Adrenal gland (tissue), 12 donors: ENCODE measurements around the gene CBR3. TPM values are rescaled to one million over a fixed set of nuclear protein-coding genes. Genes with fewer than 3 reads are reported as not detected.

ENCODE experiments used
- DNase-seq, 7 donors: peaks; one replicate each; pipeline ENCODE4 v3.0.0-alpha.2; 2019 to 2020
- H3K27ac ChIP-seq, 5 donors: fragments of 200-600 bp; sonication (generic) in 4 of 5; 1 replicate in 3 of 5; 2 replicates in 2 of 5; pipeline versions ENCODE4 v1.5.1 to v1.8.0; 2016 to 2020; ENCODE audit warnings: mild to moderate bottlenecking in 1 of 5
- H3K27me3 ChIP-seq: fragments of 200-600 bp; 2 replicates; pipeline ENCODE4 v1.8.0; 2021
- H3K36me3 ChIP-seq, 2 donors: fragments of 200-600 bp; replicated peaks in 1 of 2; 1 replicate in 1 of 2; 2 replicates in 1 of 2; pipeline versions ENCODE4 v1.5.1 to v1.8.0; 2018 to 2022
- H3K4me1 ChIP-seq, 2 donors: fragments of 200-600 bp; replicated peaks in 1 of 2; 1 replicate in 1 of 2; 2 replicates in 1 of 2; pipeline versions ENCODE4 v1.5.1 to v1.8.0; 2018 to 2021
- H3K4me3 ChIP-seq, 4 donors: fragments of 200-600 bp; sonication (generic) in 3 of 4; one replicate each; pipeline ENCODE4 v1.5.1; 2016 to 2018
- H3K9me3 ChIP-seq, 3 donors: fragments of 200-600 bp; sonication (generic) in 1 of 3; replicated peaks in 1 of 3; 1 replicate in 2 of 3; 2 replicates in 1 of 3; pipeline versions ENCODE4 v1.5.1 to v1.8.0; 2016 to 2021
- POLR2A ChIP-seq, 2 donors: fragments of 450-650 bp; IDR thresholded peaks; one replicate each; pipeline ENCODE4 v1.6.1; 2017; ENCODE audit warnings: antibody characterized with exemption in 2 of 2, mild to moderate bottlenecking in 2 of 2, moderate library complexity in 1 of 2
- WGBS, 4 donors: extraction: QIAGEN DNeasy Blood & Tissue Kit in 2 of 4; methylation state at CpG; one replicate each; pipeline versions ENCODE4 v1.1.5 to v1.1.7; 2013 to 2017; 5-methylcytosine and 5-hydroxymethylcytosine counted together
- intact Hi-C, 2 donors: fragments of 100-400 bp; cut with DNase I; formaldehyde crosslinking; loops; one replicate each; pipeline versions ENCODE4 v1.14.1 to v1.15.0; 2022 to 2023
- polyA plus RNA-seq, 3 donors: library from polyadenylated mRNA; stranded (reverse); fragments of 200-250 nt in 2 of 3; fragments of 350-450 nt in 1 of 3; fragmentation: Illumina TruSeq in 1 of 3; extraction: RNeasy Lipid Tissue Mini Kit (QIAGEN cat#74804) in 1 of 3; gene quantifications; one replicate each; pipeline ENCODE4 v1.2.3, GENCODE V29; 2013 to 2014
- total RNA-seq, 9 donors: library from RNA; depleted of rRNA in 4 of 9; stranded (reverse); fragments of >200 nt in 4 of 9; fragments of 120-200 nt in 1 of 9; fragmentation: NEBNext Ultra II Directional in 1 of 9; extraction: Animal tissue kit (Norgen Biotek cat#: 25700) in 1 of 9; gene quantifications; one replicate each; pipeline versions ENCODE4 v1.1.0 to v1.2.4, GENCODE V29; 2013 to 2023
- TF ChIP-seq, protein P1 (sequence below), 6 experiments: fragments of 450-650 bp in 4 of 6; fragments of 200-600 bp in 2 of 6; sonication (generic) in 1 of 6; IDR thresholded peaks; 1 replicate in 5 of 6; 2 replicates in 1 of 6; pipeline versions ENCODE4 v1.5.1 to v1.8.0; 2016 to 2021; ENCODE audit warnings: antibody characterized with exemption in 6 of 6, mild to moderate bottlenecking in 2 of 6, moderate library complexity in 1 of 6
- donor health status: healthy with polysubstance abuse.
- donor health status: Bipolar disorder and iron deficiency.
- donor health status: DM: yes; HTN: yes; CAD: no.
- donor health status: DM: no; HTN: no; CAD: no.
- donor health status: DM: no; HTN: no; CAD: no.
- donor health status: DM: yes; HTN: yes; CAD: no.

The CBR3 gene
- total and polyA plus RNA-seq, 12 donors: 0.83 to 10.7 (median 2.8) TPM

- Histone ChIP-seq H3K4me1 (peaks cover 0 to 7% of the 10 kb centered on the region in 2 donors), H3K4me3 (no peak overlapping the region), H3K9me3 (no peaks in the 10 kb centered on the region), H3K36me3 (no peaks in the 10 kb centered on the region), H3K27me3 (no peaks in the 10 kb centered on the region), H3K27ac (no peak overlapping the region)
- intact Hi-C loops: no loop called here
- DNase-seq: no peak
- WGBS, 4 donors: 67 to 74% (median 70%) methylated on average over 17 of the region's 17 CpGs
- TF ChIP-seq, protein P1, sequence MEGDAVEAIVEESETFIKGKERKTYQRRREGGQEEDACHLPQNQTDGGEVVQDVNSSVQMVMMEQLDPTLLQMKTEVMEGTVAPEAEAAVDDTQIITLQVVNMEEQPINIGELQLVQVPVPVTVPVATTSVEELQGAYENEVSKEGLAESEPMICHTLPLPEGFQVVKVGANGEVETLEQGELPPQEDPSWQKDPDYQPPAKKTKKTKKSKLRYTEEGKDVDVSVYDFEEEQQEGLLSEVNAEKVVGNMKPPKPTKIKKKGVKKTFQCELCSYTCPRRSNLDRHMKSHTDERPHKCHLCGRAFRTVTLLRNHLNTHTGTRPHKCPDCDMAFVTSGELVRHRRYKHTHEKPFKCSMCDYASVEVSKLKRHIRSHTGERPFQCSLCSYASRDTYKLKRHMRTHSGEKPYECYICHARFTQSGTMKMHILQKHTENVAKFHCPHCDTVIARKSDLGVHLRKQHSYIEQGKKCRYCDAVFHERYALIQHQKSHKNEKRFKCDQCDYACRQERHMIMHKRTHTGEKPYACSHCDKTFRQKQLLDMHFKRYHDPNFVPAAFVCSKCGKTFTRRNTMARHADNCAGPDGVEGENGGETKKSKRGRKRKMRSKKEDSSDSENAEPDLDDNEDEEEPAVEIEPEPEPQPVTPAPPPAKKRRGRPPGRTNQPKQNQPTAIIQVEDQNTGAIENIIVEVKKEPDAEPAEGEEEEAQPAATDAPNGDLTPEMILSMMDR (IDR thresholded peaks at IDR 0.05): no peak
- no peak for TF ChIP-seq POLR2A (IDR thresholded peaks at IDR 0.05)
Observed at GRCh38 chr21:36113647-36114428, 21.0 kb upstream of the CBR3 start.

DNA sequence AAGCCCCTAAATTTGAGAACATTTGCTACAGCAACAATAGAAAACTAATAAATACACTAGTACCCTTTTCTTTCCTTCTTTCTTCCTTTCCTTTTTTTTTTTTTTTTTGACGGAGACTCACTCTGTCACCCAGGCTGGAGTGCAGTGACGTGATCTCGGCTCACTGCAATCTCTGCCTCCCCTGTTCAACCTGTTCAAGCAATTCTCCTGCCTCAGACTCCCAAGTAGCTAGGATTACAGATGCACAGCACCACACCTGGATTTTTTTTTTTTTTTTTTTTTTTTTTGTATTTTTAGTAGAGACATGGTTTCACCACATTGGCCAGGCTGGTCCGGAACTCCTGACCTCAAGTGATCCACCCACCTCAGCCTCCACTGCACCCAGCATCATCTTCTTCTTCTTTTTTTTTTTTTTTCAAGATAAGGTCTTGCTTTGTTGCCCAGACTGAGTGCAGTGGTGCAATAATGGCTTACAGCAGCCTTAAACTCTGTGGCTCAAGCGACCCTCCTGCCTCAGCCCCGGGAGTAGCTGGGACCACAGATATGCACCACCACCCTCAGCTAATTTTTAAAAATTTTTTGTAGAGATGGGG lies 19.6 kb upstream of the CBR3 start:
- H3K4me1 ChIP-seq: peaks cover 0 to 7% of the 10 kb centered on the region in 2 donors
- intact Hi-C loops: no loop called here
- H3K36me3 ChIP-seq: no peaks in the 10 kb centered on the region
- H3K27me3 ChIP-seq: no peaks in the 10 kb centered on the region
- 87 to 93% (median 89%) methylated on average over 6 of the region's 6 CpGs for WGBS, 4 donors
- DNase-seq: no peak
- no peak for TF ChIP-seq POLR2A (IDR thresholded peaks at IDR 0.05)
- TF ChIP-seq, protein P1 (IDR thresholded peaks at IDR 0.05): no peak
- H3K27ac ChIP-seq: no peak overlapping the region
- H3K9me3 ChIP-seq: no peaks in the 10 kb centered on the region
- no peak overlapping the region for H3K4me3 ChIP-seq

DNA sequence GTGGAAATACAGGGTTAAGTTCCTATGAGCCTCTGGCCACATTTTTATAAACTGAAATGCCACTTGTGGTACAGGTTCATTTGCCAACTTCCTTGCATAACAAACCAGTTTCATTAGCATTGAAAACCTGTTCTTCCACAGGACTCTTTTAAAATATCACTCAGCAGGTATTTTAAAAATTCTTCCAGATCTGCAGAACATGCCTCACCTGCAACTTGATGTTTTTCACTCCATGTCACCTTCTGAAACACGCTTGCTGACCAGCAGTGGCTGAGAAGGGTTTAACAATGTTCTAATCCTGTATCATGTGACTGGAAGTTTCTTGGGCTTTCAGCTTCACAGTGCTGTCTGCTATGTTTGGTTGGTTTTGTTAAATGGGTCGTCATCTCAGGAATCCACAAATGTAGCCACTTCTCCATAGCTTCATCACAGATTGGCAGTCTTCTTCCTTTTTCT lies 17.6 kb upstream of the CBR3 start:
- H3K4me3 ChIP-seq: no peak overlapping the region
- no peak for DNase-seq
- no peak overlapping the region for H3K27ac ChIP-seq
- peaks cover 0 to 7% of the 10 kb centered on the region in 2 donors for H3K4me1 ChIP-seq
- TF ChIP-seq POLR2A (IDR thresholded peaks at IDR 0.05): no peak
- TF ChIP-seq, protein P1 (IDR thresholded peaks at IDR 0.05): no peak
- WGBS, 4 donors: 71 to 85% (median 76%) methylated on average over 2 of the region's 2 CpGs
- H3K36me3 ChIP-seq: no peaks in the 10 kb centered on the region
- no peaks in the 10 kb centered on the region for H3K9me3 ChIP-seq
- H3K27me3 ChIP-seq: no peaks in the 10 kb centered on the region
- intact Hi-C loops: no loop called here

DNA sequence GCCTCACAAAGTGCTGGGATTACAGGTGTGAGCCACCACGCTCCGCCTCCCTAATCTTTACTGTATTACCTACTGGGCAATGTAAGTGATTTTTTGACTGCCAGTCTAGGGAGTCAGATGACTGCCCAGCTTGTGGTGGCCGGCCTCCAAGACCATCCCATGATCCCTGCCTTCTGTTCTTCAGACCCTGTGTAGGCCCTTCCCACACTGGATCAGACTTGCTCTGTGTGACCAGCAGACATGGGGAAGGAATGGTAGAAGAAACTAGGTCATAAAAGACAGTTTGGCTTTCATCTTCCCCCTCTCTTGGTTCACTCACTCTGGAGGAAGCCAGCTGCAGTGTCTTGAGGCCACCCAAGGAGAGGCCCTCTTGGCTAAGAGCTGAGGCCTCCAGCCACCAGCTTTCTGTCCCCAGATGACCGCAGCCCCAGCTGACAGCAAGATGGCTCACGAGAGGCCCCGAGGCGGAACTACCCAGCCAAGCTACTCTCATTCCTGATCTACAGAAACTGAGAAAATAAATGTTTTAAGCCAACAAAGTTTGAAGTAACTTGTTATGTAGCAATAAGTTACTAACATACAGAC lies 14.5 kb upstream of the CBR3 start:
- TF ChIP-seq POLR2A (IDR thresholded peaks at IDR 0.05): no peak
- TF ChIP-seq, protein P1 (IDR thresholded peaks at IDR 0.05): no peak
- no peaks in the 10 kb centered on the region for H3K27me3 ChIP-seq
- intact Hi-C loops: no loop called here
- H3K36me3 ChIP-seq: no peaks in the 10 kb centered on the region
- no peak overlapping the region for H3K4me3 ChIP-seq
- H3K9me3 ChIP-seq: no peaks in the 10 kb centered on the region
- DNase-seq: peak in 1 of 7 donors; percentile 69
- H3K4me1 ChIP-seq: no peaks in the 10 kb centered on the region
- 78 to 90% (median 82%) methylated on average over 7 of the region's 7 CpGs for WGBS, 4 donors
- peak overlapping the region in 1 of 5 donors; percentile 20 for H3K27ac ChIP-seq
